ACHN (cell line): ENCODE results near the gene SMLR1.

Experiments
- DNase-seq: peaks from one replicate; pipeline ENCODE4 v3.0.0-alpha.2; 2015
- in situ Hi-C: cut with HindIII; loops from 2 replicates; pipeline ENCODE4 v1.10.0; 2017; ENCODE audit warnings: low sequenced_read_pairs, low pct_ligation_motif_present, low pct_unique_long_range_greater_than_20kb

SMLR1 gene

GRCh38 chr6:130870179-130870880 lies 43.1 kb downstream of the SMLR1 start:
- in situ Hi-C loops, result no loop called here

GRCh38 chr6:130872250-130873095 lies 45.3 kb downstream of the SMLR1 start:
- peak; percentile 58 for DNase-seq

More at GRCh38 chr6:130870179-130870880, 43.1 kb downstream of the SMLR1 start:
- no peak for DNase-seq

GRCh38 chr6:130873746-130874145 lies 46.5 kb downstream of the SMLR1 start:
- in situ Hi-C loops, result no loop called here
- DNase-seq, result no peak

More at GRCh38 chr6:130872250-130873095, 45.3 kb downstream of the SMLR1 start:
- in situ Hi-C loops, result no loop called here

GRCh38 chr6:130879826-130880225 lies 52.6 kb downstream of the SMLR1 start:
- in situ Hi-C loops, result no loop called here
- no peak for DNase-seq

- in situ Hi-C loops, result no loop called here
- no peak for DNase-seq
These were observed 55.2 kb downstream of the SMLR1 start for GRCh38 chr6:130882370-130882769.

GRCh38 chr6:130885392-130886192 lies 58.4 kb downstream of the SMLR1 start:
- peak; percentile 80 for DNase-seq
- in situ Hi-C loops, result no loop called here
